Activated CD4-positive, alpha-beta T cell treated with anti-CD3 and anti-CD28 coated beads, Interleukin-2, amount 10 ng/mL, durations not matched to agents 24 days and 14 days (primary cell): ENCODE measurements around the gene WRAP73. TPM values are rescaled to one million over a fixed set of nuclear protein-coding genes. Genes with fewer than 3 reads are reported as not detected.

Experiments
- DNase-seq: peaks from one replicate; pipeline ENCODE4 v3.0.0; 2022
- H3K27ac Mint-ChIP-seq: one replicate; pipeline ENCODE4 v1.8.0; 2022; ENCODE audit warnings: mild to moderate bottlenecking, mixed read lengths
- H3K27me3 Mint-ChIP-seq: one replicate; pipeline ENCODE4 v1.8.0; 2022; ENCODE audit warnings: mixed read lengths
- H3K36me3 Mint-ChIP-seq: one replicate; pipeline ENCODE4 v1.8.0; 2022; ENCODE audit warnings: low read depth, mild to moderate bottlenecking, mixed read lengths
- H3K4me1 Mint-ChIP-seq: one replicate; pipeline ENCODE4 v1.8.0; 2021; ENCODE audit warnings: mixed read lengths
- H3K4me3 Mint-ChIP-seq: one replicate; pipeline ENCODE4 v1.8.0; 2022; ENCODE audit warnings: mild to moderate bottlenecking, moderate library complexity, mixed read lengths
- H3K9me3 Mint-ChIP-seq: one replicate; pipeline ENCODE4 v1.8.0; 2021; ENCODE audit warnings: mixed read lengths
- intact Hi-C: fragments of 100-400 bp; cut with micrococcal nuclease; formaldehyde crosslinking; loops from one replicate; pipeline ENCODE4 v1.15.1; 2023
- total RNA-seq: library from RNA; stranded (reverse); gene quantifications from 2 replicates; pipeline ENCODE4 v1.2.3, GENCODE V29; 2022

The WRAP73 gene
- total RNA-seq, 1 donor from 2014 or later = 41.3 TPM

GRCh38 chr1:3606779-3607702 lies 42.9 kb downstream of the WRAP73 start:
- H3K36me3 Mint-ChIP-seq = no peaks in the 10 kb centered on the region
- DNase-seq = no peak
- no peak overlapping the region for H3K4me3 Mint-ChIP-seq
- peaks cover 11% of the 10 kb centered on the region for H3K27me3 Mint-ChIP-seq
- intact Hi-C loops = no loop called here
- no peak overlapping the region for H3K27ac Mint-ChIP-seq
- H3K4me1 Mint-ChIP-seq = no peaks in the 10 kb centered on the region
- no peaks in the 10 kb centered on the region for H3K9me3 Mint-ChIP-seq

GRCh38 chr1:3604997-3605823 lies 44.7 kb downstream of the WRAP73 start:
- no peaks in the 10 kb centered on the region for H3K36me3 Mint-ChIP-seq
- H3K27ac Mint-ChIP-seq = no peak overlapping the region
- H3K27me3 Mint-ChIP-seq = peaks cover 2% of the 10 kb centered on the region
- no peaks in the 10 kb centered on the region for H3K4me1 Mint-ChIP-seq
- intact Hi-C loops = no loop called here
- no peak overlapping the region for H3K4me3 Mint-ChIP-seq
- no peaks in the 10 kb centered on the region for H3K9me3 Mint-ChIP-seq
- no peak for DNase-seq

GRCh38 chr1:3604468-3604974 lies 45.4 kb downstream of the WRAP73 start:
- Mint-ChIP-seq H3K36me3 (no peaks in the 10 kb centered on the region), H3K27ac (no peak overlapping the region), H3K27me3 (peaks cover 2% of the 10 kb centered on the region), H3K4me3 (no peak overlapping the region), H3K9me3 (no peaks in the 10 kb centered on the region), H3K4me1 (no peaks in the 10 kb centered on the region)
- intact Hi-C loops = no loop called here
- DNase-seq = no peak

GRCh38 chr1:3603571-3604467 lies 46.1 kb downstream of the WRAP73 start:
- intact Hi-C loops = no loop called here
- Mint-ChIP-seq H3K4me1 (no peaks in the 10 kb centered on the region), H3K4me3 (no peak overlapping the region), H3K9me3 (no peaks in the 10 kb centered on the region), H3K36me3 (no peaks in the 10 kb centered on the region), H3K27ac (no peak overlapping the region), H3K27me3 (no peaks in the 10 kb centered on the region)
- no peak for DNase-seq

- no peak overlapping the region for H3K4me3 Mint-ChIP-seq
These were observed 46.7 kb downstream of the WRAP73 start for GRCh38 chr1:3603156-3603555.

GRCh38 chr1:3602375-3602774 lies 47.5 kb downstream of the WRAP73 start:
- H3K4me3 Mint-ChIP-seq = no peak overlapping the region
- H3K9me3 Mint-ChIP-seq = no peaks in the 10 kb centered on the region
- H3K27ac Mint-ChIP-seq = no peak overlapping the region
- peaks cover 2% of the 10 kb centered on the region for H3K27me3 Mint-ChIP-seq
- DNase-seq = no peak
- intact Hi-C loops = no loop called here
- H3K4me1 Mint-ChIP-seq = peaks cover 4% of the 10 kb centered on the region
- no peaks in the 10 kb centered on the region for H3K36me3 Mint-ChIP-seq

More at GRCh38 chr1:3603156-3603555, 46.7 kb downstream of the WRAP73 start:
- no peak for DNase-seq
- Mint-ChIP-seq H3K27ac (no peak overlapping the region), H3K9me3 (no peaks in the 10 kb centered on the region), H3K36me3 (no peaks in the 10 kb centered on the region), H3K27me3 (no peaks in the 10 kb centered on the region), H3K4me1 (no peaks in the 10 kb centered on the region)
- intact Hi-C loops = no loop called here

- intact Hi-C loops = no loop called here
- Mint-ChIP-seq H3K4me1 (peaks cover 6% of the 10 kb centered on the region), H3K27me3 (peaks cover 2% of the 10 kb centered on the region), H3K27ac (no peak overlapping the region), H3K4me3 (no peak overlapping the region), H3K9me3 (no peaks in the 10 kb centered on the region), H3K36me3 (no peaks in the 10 kb centered on the region)
- DNase-seq = no peak
These were observed 48.2 kb downstream of the WRAP73 start for GRCh38 chr1:3601743-3602142.

GRCh38 chr1:3600354-3600753 lies 49.5 kb downstream of the WRAP73 start:
- DNase-seq = no peak
- Mint-ChIP-seq H3K36me3 (no peaks in the 10 kb centered on the region), H3K4me3 (no peak overlapping the region), H3K27ac (no peak overlapping the region), H3K27me3 (peaks cover 2% of the 10 kb centered on the region), H3K4me1 (peaks cover 6% of the 10 kb centered on the region), H3K9me3 (no peaks in the 10 kb centered on the region)
- intact Hi-C loops = no loop called here

- intact Hi-C loops = no loop called here
- DNase-seq = no peak
- Mint-ChIP-seq H3K4me3 (no peak overlapping the region), H3K36me3 (no peaks in the 10 kb centered on the region), H3K9me3 (no peaks in the 10 kb centered on the region), H3K4me1 (peaks cover 6% of the 10 kb centered on the region), H3K27ac (no peak overlapping the region), H3K27me3 (peaks cover 2% of the 10 kb centered on the region)
These were observed 50.1 kb downstream of the WRAP73 start for GRCh38 chr1:3599816-3600215.

- Mint-ChIP-seq H3K4me1 (peaks cover 6% of the 10 kb centered on the region), H3K4me3 (no peak overlapping the region), H3K27ac (no peak overlapping the region), H3K36me3 (no peaks in the 10 kb centered on the region), H3K27me3 (peaks cover 2% of the 10 kb centered on the region), H3K9me3 (no peaks in the 10 kb centered on the region)
- intact Hi-C loops = no loop called here
- DNase-seq = no peak
These were observed 50.6 kb downstream of the WRAP73 start for GRCh38 chr1:3599286-3599811.

GRCh38 chr1:3598522-3599285 lies 51.2 kb downstream of the WRAP73 start:
- intact Hi-C loops = no loop called here
- Mint-ChIP-seq H3K36me3 (no peaks in the 10 kb centered on the region), H3K4me1 (peaks cover 6% of the 10 kb centered on the region), H3K27ac (no peak overlapping the region), H3K9me3 (no peaks in the 10 kb centered on the region), H3K4me3 (no peak overlapping the region), H3K27me3 (peaks cover 2% of the 10 kb centered on the region)
- no peak for DNase-seq

GRCh38 chr1:3598051-3598491 lies 51.8 kb downstream of the WRAP73 start:
- no peak for DNase-seq
- Mint-ChIP-seq H3K36me3 (no peaks in the 10 kb centered on the region), H3K4me3 (no peak overlapping the region), H3K9me3 (no peaks in the 10 kb centered on the region), H3K27me3 (peaks cover 2% of the 10 kb centered on the region), H3K27ac (no peak overlapping the region), H3K4me1 (peaks cover 6% of the 10 kb centered on the region)
- intact Hi-C loops = no loop called here
